Measurements from ENCODE around the gene ADAMTS4.

The ADAMTS4 gene

GRCh38 chr1:161193561-161194235 lies 5.2 kb downstream of the ADAMTS4 start:
- DNase-seq, result no peak

GRCh38 chr1:161192476-161193465 lies 6.1 kb downstream of the ADAMTS4 start:
- peak; percentile 68 for DNase-seq

- no peak for DNase-seq
Measured at GRCh38 chr1:161191971-161192370, 6.9 kb downstream of the ADAMTS4 start.

DNA sequence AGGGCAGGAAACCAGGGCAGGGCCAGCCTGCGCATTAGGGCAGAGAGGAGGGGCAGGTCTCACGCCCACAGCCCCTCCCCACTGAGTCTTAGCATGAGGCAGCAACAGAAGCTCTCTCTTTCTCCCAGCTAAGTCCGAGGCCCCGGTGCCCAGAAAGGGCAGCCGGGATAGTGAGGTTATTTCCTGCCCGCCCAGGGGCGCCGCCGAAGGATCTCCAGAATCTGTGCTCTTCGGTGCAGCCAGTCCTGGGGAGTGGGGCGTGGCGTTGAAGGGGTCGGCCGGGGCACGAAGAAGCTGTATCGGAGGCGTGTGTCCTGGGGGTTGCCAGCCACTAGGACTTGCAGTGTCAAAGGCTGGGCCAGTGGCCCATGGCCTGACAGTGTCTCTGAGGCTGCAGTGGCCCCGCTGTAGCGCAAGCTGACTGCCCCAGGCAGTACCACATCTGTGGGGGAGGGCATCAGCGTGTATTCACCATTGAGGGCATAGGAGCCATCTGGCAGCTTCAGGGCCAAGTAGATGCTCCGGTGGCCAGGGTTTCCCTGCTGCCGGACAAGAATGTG lies 7.8 kb downstream of the ADAMTS4 start:
- no peak for DNase-seq

DNA sequence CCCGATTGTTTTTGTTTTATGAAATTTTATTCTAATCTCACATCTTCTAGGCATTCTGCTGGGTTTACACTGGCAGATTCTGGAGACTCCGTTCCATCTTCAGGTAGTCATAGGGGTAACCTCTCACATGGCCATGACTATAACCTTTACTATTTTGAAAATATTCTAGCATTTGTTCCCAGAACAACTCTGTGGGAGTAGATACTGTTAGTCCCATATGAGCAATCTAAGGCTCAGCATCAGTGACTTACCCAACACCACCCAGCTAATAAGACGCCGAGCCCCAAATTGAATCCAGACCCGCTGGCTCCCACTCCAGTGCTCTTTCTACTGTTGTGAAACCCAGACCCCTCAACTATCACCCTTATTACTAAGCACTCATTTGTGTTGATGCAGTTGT lies 9.8 kb downstream of the ADAMTS4 start:
- DNase-seq, result no peak

- DNase-seq, result no peak
Measured at GRCh38 chr1:161188381-161188780, 10.5 kb downstream of the ADAMTS4 start.

- DNase-seq, result no peak
Measured at GRCh38 chr1:161187311-161187710, 11.5 kb downstream of the ADAMTS4 start.

GRCh38 chr1:161185732-161186311 lies 13.0 kb downstream of the ADAMTS4 start:
- no peak for DNase-seq

DNA sequence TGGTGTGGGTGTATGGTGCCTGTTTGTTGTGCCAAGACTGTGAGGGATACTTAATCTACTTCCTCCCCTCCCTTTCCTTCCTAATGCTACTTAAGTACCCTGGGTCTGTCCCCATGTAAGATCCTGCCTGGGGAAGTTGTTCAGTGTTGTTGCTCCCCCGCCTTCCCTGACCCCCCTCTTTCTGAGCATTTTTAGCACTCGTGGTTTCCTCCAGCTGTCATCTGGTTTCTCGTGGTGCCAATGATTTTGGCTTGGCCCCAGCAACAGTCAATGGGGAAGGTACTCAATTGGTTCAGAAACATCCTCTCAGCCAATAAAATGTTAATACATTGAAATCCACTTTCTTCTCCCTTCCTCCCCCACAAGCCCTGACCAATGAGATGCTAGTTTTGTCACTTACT lies 13.6 kb downstream of the ADAMTS4 start:
- DNase-seq, result peak; percentile 46

DNA sequence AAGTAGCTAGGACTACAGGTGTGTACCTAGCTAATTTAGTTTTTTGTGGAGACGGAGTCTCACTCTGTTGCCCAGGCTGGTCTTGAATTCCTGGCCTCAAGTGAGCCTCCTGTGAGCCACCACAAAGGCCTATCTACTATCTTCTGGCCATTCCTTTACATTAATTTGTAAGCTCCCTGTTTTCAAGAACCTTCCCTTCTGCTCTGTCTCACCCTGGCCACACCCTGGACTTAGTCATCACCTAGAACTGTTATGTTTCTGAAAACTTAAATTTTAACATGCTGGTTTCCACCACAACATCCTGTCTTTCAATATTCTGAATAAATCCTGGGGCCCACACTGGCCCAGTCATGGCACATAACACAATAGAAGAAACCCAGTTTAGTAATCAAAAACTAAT lies 16.6 kb downstream of the ADAMTS4 start:
- DNase-seq, result peak; percentile 63

DNA sequence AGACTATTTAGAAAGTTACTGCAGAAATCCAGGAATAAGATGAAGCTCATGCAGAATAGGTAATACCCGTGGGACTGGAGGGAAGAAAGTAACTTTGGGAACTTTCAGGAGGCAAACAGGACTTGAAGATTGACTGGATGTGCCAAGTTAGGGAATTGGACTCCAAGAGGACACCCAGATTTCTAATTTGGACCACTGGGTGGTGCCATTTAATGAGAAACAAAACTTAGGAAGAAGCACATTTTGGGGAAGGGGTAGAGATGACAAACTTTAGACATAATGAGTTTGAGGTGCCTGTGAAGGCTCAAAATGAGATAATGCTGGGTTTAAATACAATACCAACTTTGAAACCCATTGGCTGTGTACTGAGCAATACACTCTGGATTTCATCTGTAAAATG lies 18.2 kb downstream of the ADAMTS4 start:
- no peak for DNase-seq

GRCh38 chr1:161179698-161180097 lies 19.2 kb downstream of the ADAMTS4 start:
- no peak for DNase-seq

DNA sequence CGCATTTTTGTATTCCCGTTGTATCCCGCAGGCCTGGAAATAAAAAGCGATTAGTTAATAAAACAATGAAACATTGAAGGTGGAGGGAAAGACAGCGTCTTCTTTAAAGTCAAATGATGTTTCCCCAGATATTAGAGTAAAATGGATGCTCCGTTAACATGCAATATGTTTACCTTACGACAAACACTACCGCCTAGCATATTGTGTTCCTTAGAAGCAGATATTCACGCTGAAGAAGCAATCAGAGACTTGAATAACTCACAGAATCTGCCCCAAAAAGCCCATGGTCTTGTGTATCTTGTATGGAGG lies 21.0 kb downstream of the ADAMTS4 start:
- DNase-seq, result no peak

DNA sequence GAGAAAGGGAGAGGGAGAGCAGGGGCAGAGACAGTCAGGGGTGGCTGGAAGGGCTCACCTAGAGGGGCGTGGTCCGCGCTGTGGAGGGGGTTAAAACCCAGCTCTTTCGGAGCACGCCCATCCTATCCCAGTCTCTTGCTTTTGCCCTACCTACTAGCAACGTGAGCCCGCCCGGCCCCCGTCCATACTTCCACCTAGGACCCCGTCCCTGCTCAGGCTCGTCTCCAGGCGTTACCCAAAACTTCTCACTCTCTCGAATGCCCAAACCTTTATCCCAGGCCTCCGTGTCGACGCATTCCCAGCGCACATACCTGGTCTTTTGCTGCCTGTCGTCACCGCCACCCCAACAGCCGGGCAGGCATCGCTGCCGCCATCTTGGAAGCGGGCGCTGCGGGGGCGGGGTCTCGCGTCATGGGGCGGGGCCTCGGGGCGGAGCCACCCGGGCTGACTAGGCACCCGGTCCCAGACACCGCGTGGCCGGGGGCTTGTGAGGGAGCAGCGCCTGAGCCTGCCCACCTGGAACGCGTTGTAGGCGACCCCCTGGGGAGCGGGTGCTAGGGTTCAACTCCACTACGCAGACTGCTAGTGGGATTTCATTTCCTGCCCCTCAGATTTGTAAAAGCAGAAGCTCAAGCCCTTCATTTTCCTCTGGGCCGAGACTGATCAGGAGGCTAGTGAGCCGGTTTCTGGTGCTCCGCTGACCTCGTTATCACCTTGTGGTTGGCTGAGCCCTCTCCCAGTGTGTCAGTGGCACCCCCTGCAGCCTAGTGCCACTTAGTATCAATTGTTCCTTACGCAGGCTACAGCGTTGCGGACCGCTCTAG lies 21.5 kb downstream of the ADAMTS4 start, which contains the start of gene B4GALT3:
Gene B4GALT3, minus strand, starts transcription at position 396 of the 824 bp plus-strand sequence. CDS start 1,447 bp downstream, outside the sequence.
- peak; percentile 77 for DNase-seq

GRCh38 chr1:161176468-161177111 lies 22.3 kb downstream of the ADAMTS4 start:
- no peak for DNase-seq

DNA sequence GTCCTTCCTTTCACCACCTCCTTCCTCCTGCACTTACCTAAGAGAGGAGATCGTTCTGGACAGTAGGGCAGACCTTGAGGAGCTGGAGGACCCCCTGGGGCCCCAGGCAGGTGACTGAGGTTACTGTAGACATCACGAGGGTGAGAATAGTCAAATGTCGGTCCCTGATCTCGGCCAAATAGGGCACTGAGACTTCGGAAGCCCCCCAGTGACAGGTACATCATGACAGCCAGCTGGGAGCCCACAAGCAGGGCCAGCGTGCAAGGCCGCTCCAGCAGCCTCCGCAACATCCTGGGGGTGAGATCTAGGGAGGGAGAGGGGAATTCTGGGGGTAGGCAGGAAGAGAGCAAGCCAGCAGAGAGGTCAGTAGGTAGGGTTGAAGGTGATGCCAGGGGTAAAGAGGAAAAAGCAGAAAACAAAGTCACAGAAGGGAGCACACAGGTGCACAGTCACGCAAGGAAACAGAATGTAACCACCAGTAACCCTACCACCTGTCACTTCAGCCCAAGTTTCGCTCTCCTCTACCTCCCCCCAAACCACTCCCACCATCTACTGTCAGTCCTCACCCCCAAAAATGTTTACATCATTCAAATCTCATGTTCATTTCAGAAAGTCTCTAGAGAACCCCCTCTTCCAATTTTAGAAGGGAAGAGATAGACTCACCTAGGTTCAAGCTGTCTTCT lies 22.9 kb downstream of the ADAMTS4 start:
- DNase-seq, result no peak

- DNase-seq, result no peak
Measured at GRCh38 chr1:161174911-161175310, 23.9 kb downstream of the ADAMTS4 start.

GRCh38 chr1:161173711-161174110 lies 25.1 kb downstream of the ADAMTS4 start:
- DNase-seq, result no peak

GRCh38 chr1:161172776-161173376 lies 26.0 kb downstream of the ADAMTS4 start:
- DNase-seq, result peak; percentile 95

GRCh38 chr1:161172349-161172748 lies 26.5 kb downstream of the ADAMTS4 start:
- DNase-seq, result no peak

DNA sequence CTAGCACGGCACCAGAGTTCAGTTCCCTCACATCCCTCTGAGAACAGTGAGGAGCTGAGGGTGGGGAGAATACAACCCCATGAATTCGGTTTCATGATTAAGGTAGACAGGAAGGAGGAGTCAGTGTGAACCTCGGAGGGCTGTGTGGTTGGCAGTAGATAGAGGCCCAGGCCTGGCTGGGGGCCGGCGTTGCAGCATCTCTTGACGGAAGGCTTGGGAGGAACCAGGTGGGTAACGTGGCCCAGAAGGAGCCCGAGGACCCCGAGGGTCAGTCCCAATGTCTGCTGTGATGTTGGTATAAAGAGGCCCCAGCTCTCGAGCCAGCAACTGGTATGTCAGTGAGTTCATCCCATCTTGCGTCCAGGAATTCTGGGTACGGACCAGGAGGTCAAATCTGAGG lies 27.2 kb downstream of the ADAMTS4 start:
- DNase-seq, result no peak
